Mesenchymal stem cell (in vitro differentiated cells and primary cell): ENCODE data around the gene BET1.

Source experiments
- DNase-seq: peaks from one replicate; pipeline ENCODE4 v3.0.0-alpha.2; 2013
- H2AFZ ChIP-seq: one replicate; pipeline ENCODE4 v1.6.1; 2013; ENCODE audit warnings: low read depth, mild to moderate bottlenecking, control low read depth, inconsistent platforms, low read length, moderate library complexity
- H2AK5ac ChIP-seq: 2 replicates; pipeline ENCODE4 v1.6.1; 2013; ENCODE audit warnings: low read length, moderate library complexity, mild to moderate bottlenecking, inconsistent platforms; ENCODE audit not compliant: severe bottlenecking
- H2BK120ac ChIP-seq: one replicate; pipeline ENCODE4 v1.6.1; 2013; ENCODE audit warnings: low read depth, mild to moderate bottlenecking, inconsistent platforms, low read length, moderate library complexity
- H2BK12ac ChIP-seq, 2 experiments: one replicate each; pipeline ENCODE4 v1.6.1; 2013; ENCODE audit warnings: inconsistent platforms in 2 of 2, low read length in 2 of 2, mild to moderate bottlenecking in 2 of 2, moderate library complexity in 2 of 2, control low read depth in 1 of 2
- H2BK15ac ChIP-seq: one replicate; pipeline ENCODE4 v1.6.1; 2013; ENCODE audit warnings: mild to moderate bottlenecking, low read depth, inconsistent platforms; ENCODE audit not compliant: poor library complexity, severe bottlenecking
- H2BK5ac ChIP-seq: 2 replicates; pipeline ENCODE4 v1.6.1; 2013; ENCODE audit warnings: low read depth, mild to moderate bottlenecking, low read length, control low read depth, inconsistent platforms; ENCODE audit not compliant: poor library complexity, severe bottlenecking
- H3K14ac ChIP-seq, 2 experiments: one replicate each; pipeline ENCODE4 v1.6.1; 2013; ENCODE audit warnings: inconsistent platforms in 2 of 2, low read length in 2 of 2, control low read depth in 1 of 2, mild to moderate bottlenecking in 1 of 2, moderate library complexity in 1 of 2
- H3K18ac ChIP-seq, 2 experiments: one replicate each; pipeline ENCODE4 v1.6.1; 2013; ENCODE audit warnings: inconsistent platforms in 2 of 2, low read length in 2 of 2, control low read depth in 1 of 2, low read depth in 1 of 2, mild to moderate bottlenecking in 1 of 2
- H3K23ac ChIP-seq, 2 experiments: one replicate each; pipeline ENCODE4 v1.6.1; 2013; ENCODE audit warnings: inconsistent platforms in 2 of 2, low read length in 2 of 2, mild to moderate bottlenecking in 2 of 2, moderate library complexity in 2 of 2, control low read depth in 1 of 2
- H3K27ac ChIP-seq: 2 replicates; pipeline ENCODE4 v1.5.1; 2013; ENCODE audit warnings: mild to moderate bottlenecking, moderate library complexity, low read length, control low read depth, inconsistent platforms; ENCODE audit not compliant: poor library complexity, severe bottlenecking
- H3K27me3 ChIP-seq, 2 experiments: 2 replicates each; pipeline versions ENCODE4 v1.6.1 to v1.7.0; 2013; ENCODE audit warnings: low read length in 2 of 2, mild to moderate bottlenecking in 2 of 2, moderate library complexity in 2 of 2, control low read depth in 1 of 2, inconsistent platforms in 1 of 2; ENCODE audit not compliant: control insufficient read depth in 1 of 2, insufficient read depth in 1 of 2
- H3K36me3 ChIP-seq, 2 experiments: 2 replicates each; pipeline versions ENCODE4 v1.6.1 to v1.7.0; 2013; ENCODE audit warnings: low read length in 2 of 2, control low read depth in 1 of 2, inconsistent platforms in 1 of 2, low read depth in 1 of 2, mild to moderate bottlenecking in 1 of 2; ENCODE audit not compliant: insufficient read depth in 2 of 2, control insufficient read depth in 1 of 2
- H3K4ac ChIP-seq, 2 experiments: one replicate each; pipeline ENCODE4 v1.6.1; 2013; ENCODE audit warnings: inconsistent platforms in 2 of 2, low read length in 2 of 2, mild to moderate bottlenecking in 2 of 2, moderate library complexity in 2 of 2, control low read depth in 1 of 2, low read depth in 1 of 2
- H3K4me1 ChIP-seq: 2 replicates; pipeline ENCODE4 v1.6.1; 2013; ENCODE audit warnings: low read depth, low read length, control low read depth; ENCODE audit not compliant: control insufficient read depth, insufficient read depth
- H3K4me2 ChIP-seq: 2 replicates; pipeline ENCODE4 v1.6.1; 2013; ENCODE audit warnings: low read length, mild to moderate bottlenecking, inconsistent platforms; ENCODE audit not compliant: poor library complexity, severe bottlenecking
- H3K4me3 ChIP-seq, 2 experiments: 2 replicates each; pipeline versions ENCODE4 v1.5.1 to v1.7.0; 2013; ENCODE audit warnings: low read length in 2 of 2, mild to moderate bottlenecking in 2 of 2, control low read depth in 1 of 2, low read depth in 1 of 2; ENCODE audit not compliant: insufficient read depth in 1 of 2
- H3K79me1 ChIP-seq: replicated peaks from 2 replicates; pipeline ENCODE4 v1.6.1; 2013; ENCODE audit warnings: mild to moderate bottlenecking, control low read depth, low read length, inconsistent platforms; ENCODE audit not compliant: poor library complexity, severe bottlenecking
- H3K9ac ChIP-seq: 2 replicates; pipeline ENCODE4 v1.7.0; 2013; ENCODE audit warnings: mild to moderate bottlenecking, low read length, moderate library complexity
- H3K9me3 ChIP-seq: 2 replicates; pipeline ENCODE4 v1.7.0; 2013; ENCODE audit warnings: mild to moderate bottlenecking, low read length; ENCODE audit not compliant: control insufficient read depth
- H4K8ac ChIP-seq: one replicate; pipeline ENCODE4 v1.6.1; 2013; ENCODE audit warnings: inconsistent platforms, mild to moderate bottlenecking, low read length, moderate library complexity
- H4K91ac ChIP-seq: one replicate; pipeline ENCODE4 v1.6.1; 2013; ENCODE audit warnings: mild to moderate bottlenecking, low read length, inconsistent platforms
- WGBS: methylation state at CpG from one replicate; pipeline ENCODE4 v1.1.7; 2013; ENCODE audit warnings: mixed read lengths; 5-methylcytosine and 5-hydroxymethylcytosine counted together

BET1 gene

DNA sequence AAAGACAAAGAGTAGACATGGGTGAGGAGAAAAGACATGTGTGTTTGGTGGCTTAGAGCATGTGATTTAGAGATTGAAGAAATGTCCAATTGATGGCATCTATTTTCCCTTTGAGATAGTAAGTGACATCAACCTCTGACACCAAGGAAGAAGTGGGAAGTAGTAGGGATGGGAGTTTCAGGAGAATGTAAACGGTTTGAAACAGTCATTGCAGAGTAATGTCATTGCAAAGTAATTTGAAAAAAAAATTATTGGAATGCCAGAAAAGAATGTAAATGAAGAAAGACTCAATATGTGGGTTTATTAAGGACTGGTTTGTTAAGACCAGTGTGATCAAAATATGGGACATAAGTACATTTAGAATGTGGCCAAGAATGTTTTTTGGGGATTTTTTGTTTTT, 56.0 kb downstream of the BET1 start:
- Histone ChIP-seq H2AK5ac (no peak overlapping the region), H3K18ac (peak overlapping the region in 1 of 2 experiments; percentile 82), H3K9ac (no peak overlapping the region), H3K4ac (no peak overlapping the region), H3K36me3 (no peaks in the 10 kb centered on the region), H3K79me1 (no peaks in the 10 kb centered on the region), H2AFZ (no peak overlapping the region), H2BK120ac (no peak overlapping the region), H4K8ac (no peak overlapping the region), H3K4me3 (no peak overlapping the region), H2BK12ac (no peak overlapping the region), H3K23ac (no peak overlapping the region), H3K14ac (no peak overlapping the region), H2BK5ac (no peak overlapping the region), H4K91ac (no peak overlapping the region), H3K4me2 (no peak overlapping the region), H2BK15ac (no peak overlapping the region), H3K9me3 (no peaks in the 10 kb centered on the region), H3K27me3 (no peaks in the 10 kb centered on the region), H3K4me1 (peaks cover 3% of the 10 kb centered on the region), H3K27ac (no peak overlapping the region)
- 0% methylated on average over 1 of the region's 1 CpG for WGBS
- DNase-seq = peak; percentile 60

GRCh38 chr7:93945756-93946535, 58.2 kb downstream of the BET1 start:
- no peak overlapping the region for H2AFZ ChIP-seq
- H3K36me3 ChIP-seq = no peaks in the 10 kb centered on the region
- no peak overlapping the region for H3K14ac ChIP-seq
- H3K9me3 ChIP-seq = no peaks in the 10 kb centered on the region
- no peak overlapping the region for H3K4me2 ChIP-seq
- H4K91ac ChIP-seq = no peak overlapping the region
- H3K23ac ChIP-seq = no peak overlapping the region
- no peak overlapping the region for H2BK120ac ChIP-seq
- no peak overlapping the region for H2BK15ac ChIP-seq
- no peak overlapping the region for H2AK5ac ChIP-seq
- H4K8ac ChIP-seq = no peak overlapping the region
- H2BK5ac ChIP-seq = no peak overlapping the region
- no peak overlapping the region for H3K27ac ChIP-seq
- H3K4me3 ChIP-seq = no peak overlapping the region
- 94% methylated on average over 4 of the region's 5 CpGs for WGBS
- H3K4ac ChIP-seq = no peak overlapping the region
- H2BK12ac ChIP-seq = no peak overlapping the region
- H3K18ac ChIP-seq = no peak overlapping the region
- no peaks in the 10 kb centered on the region for H3K27me3 ChIP-seq
- no peak overlapping the region for H3K9ac ChIP-seq
- H3K4me1 ChIP-seq = peaks cover 4% of the 10 kb centered on the region
- peak; percentile 18 for DNase-seq
- no peaks in the 10 kb centered on the region for H3K79me1 ChIP-seq

DNA sequence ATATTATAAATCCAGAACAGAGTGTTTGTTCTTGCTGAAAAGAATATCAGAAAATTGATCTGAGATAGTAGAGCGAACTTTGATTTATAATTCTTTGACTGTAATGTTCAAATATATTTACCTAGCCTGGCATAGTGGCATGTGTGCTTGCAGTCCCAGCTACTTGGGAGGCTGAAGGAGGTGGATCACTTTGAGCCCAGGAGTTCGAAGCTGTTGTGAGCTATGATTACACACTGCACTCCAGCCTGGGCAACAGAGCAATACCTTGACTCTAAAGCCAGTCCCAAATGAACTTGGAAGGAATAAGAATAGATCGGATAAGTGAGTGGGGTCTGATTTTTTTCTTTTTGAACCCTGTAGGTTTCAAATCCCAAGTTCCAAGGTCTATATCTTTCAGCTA, 59.1 kb downstream of the BET1 start:
- H3K23ac ChIP-seq = no peak overlapping the region

DNA sequence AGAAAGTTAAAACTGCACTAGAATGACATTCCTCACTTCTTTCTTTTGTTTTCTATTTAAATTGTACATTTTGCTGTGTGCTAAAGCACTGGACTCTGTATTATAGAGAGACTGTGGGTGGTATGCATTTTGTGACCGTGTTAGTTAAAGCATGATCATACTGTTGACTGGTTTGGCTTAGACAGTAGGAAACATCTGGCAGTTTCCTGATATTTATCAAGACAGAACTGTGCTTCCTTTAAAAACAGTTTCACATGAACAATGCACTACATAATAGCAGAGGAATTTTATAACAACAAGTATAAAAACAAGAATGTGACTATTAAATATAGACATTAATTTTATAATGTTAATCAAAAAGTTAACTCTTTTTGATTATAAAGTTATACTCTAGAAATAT, 59.5 kb downstream of the BET1 start:
- Histone ChIP-seq H2AK5ac (no peak overlapping the region), H3K27me3 (no peaks in the 10 kb centered on the region), H4K8ac (no peak overlapping the region), H2BK120ac (no peak overlapping the region), H3K9ac (no peak overlapping the region), H3K14ac (no peak overlapping the region), H3K79me1 (no peaks in the 10 kb centered on the region), H3K4ac (no peak overlapping the region), H2BK12ac (no peak overlapping the region), H3K9me3 (no peaks in the 10 kb centered on the region), H3K23ac (no peak overlapping the region), H4K91ac (no peak overlapping the region), H3K4me2 (no peak overlapping the region), H3K27ac (no peak overlapping the region), H2BK15ac (no peak overlapping the region), H3K4me3 (no peak overlapping the region), H2AFZ (no peak overlapping the region), H3K36me3 (no peaks in the 10 kb centered on the region), H3K4me1 (peaks cover 4% of the 10 kb centered on the region), H2BK5ac (no peak overlapping the region), H3K18ac (no peak overlapping the region)
- WGBS = no CpG with 5 or more reads among the region's 1 CpG
- no peak for DNase-seq

More for the DNA sequence above, 59.1 kb downstream of the BET1 start:
- H2BK15ac ChIP-seq = no peak overlapping the region
- no peaks in the 10 kb centered on the region for H3K36me3 ChIP-seq
- no peak overlapping the region for H4K8ac ChIP-seq
- no peak overlapping the region for H3K27ac ChIP-seq
- no peak overlapping the region for H2AFZ ChIP-seq
- H3K14ac ChIP-seq = no peak overlapping the region
- H3K18ac ChIP-seq = no peak overlapping the region
- no peak overlapping the region for H2BK120ac ChIP-seq
- no peak overlapping the region for H3K9ac ChIP-seq
- no peak overlapping the region for H3K4me2 ChIP-seq
- no peak overlapping the region for H2BK5ac ChIP-seq
- DNase-seq = no peak
- no peak overlapping the region for H4K91ac ChIP-seq
- H3K4me1 ChIP-seq = peaks cover 4% of the 10 kb centered on the region
- peak overlapping the region in 1 of 2 experiments; percentile 29 for H2BK12ac ChIP-seq
- H3K9me3 ChIP-seq = no peaks in the 10 kb centered on the region
- H3K79me1 ChIP-seq = no peaks in the 10 kb centered on the region
- WGBS = 36% methylated on average over 2 of the region's 3 CpGs
- H2AK5ac ChIP-seq = no peak overlapping the region
- no peak overlapping the region for H3K4ac ChIP-seq
- H3K27me3 ChIP-seq = no peaks in the 10 kb centered on the region
- H3K4me3 ChIP-seq = no peak overlapping the region
